ENCODE data around the gene GALNT14.

GRCh38 chr2:31171142-31171541 lies 32.9 kb upstream of the GALNT14 start:
- TF ChIP-seq CTCF (IDR thresholded peaks at IDR 0.05), result no peak
- no peak for TF ChIP-seq ZFX (IDR thresholded peaks at IDR 0.05; ENCODE audit: borderline replicate concordance)

Data from 22Rv1 (cell line).